K562 (cell line): Measurements from ENCODE around the gene ZSWIM7. TPM values are rescaled to one million over a fixed set of nuclear protein-coding genes. Genes with fewer than 3 reads are reported as not detected.

Source experiments
- ATAC-seq: fragments of 200-7000 bp; cut with Tn5 transposase; 3 replicates; pipeline ENCODE4 v1.9.1; 2020; ENCODE audit warnings: moderate library complexity
- BruUV-seq: library from RNA; stranded (reverse); fragments of 400-500 nt; replicated peaks from 2 replicates; lab custom pipeline; 2021; lab: Mats Ljungman, UMichigan
- CTCF ChIA-PET: fragments of 300-600 bp; formaldehyde crosslinking; extraction: SDS; loops from one replicate; lab custom pipeline; 2021; ENCODE audit warnings: low intra/inter-chr PET ratio; lab: Yijun Ruan, JAX
- POLR2A ChIA-PET: fragments of 300-600, 350-650 bp; sonication (Branson Sonifier 250); formaldehyde crosslinking; extraction: SDS; loops from one replicate; lab custom pipeline; 2021; ENCODE audit warnings: antibody characterized with exemption, inconsistent platforms; lab: Yijun Ruan, JAX
- DNase-seq, 4 experiments: peaks; one replicate each; pipeline versions ENCODE4 v3.0.0 to v3.0.0-alpha.2; 2011 to 2018; ENCODE audit warnings: low spot score in 3 of 4, mixed read lengths in 3 of 4; ENCODE audit errors: extremely low read depth in 1 of 4
- FAIRE-seq: peaks from 2 replicates; lab custom pipeline; 2011; peaks lifted over from hg19 to GRCh38; lab: Jason Lieb, UNC
- H2AFZ ChIP-seq: 2 replicates; pipeline ENCODE4 v1.6.0; 2011; ENCODE audit warnings: low read depth, low read length, control low read depth, inconsistent platforms
- H3K27ac ChIP-seq: fragments of 200-600 bp; 3 replicates; pipeline ENCODE4 v1.8.0; 2011; ENCODE audit warnings: low read depth, mild to moderate bottlenecking, control low read depth, inconsistent platforms, low read length, moderate library complexity, mixed read lengths; ENCODE audit errors: extremely low read depth
- H3K27me3 ChIP-seq, 2 experiments: fragments of 300-600 bp in 1 of 2; 2 replicates in 1 of 2; 3 replicates in 1 of 2; pipeline versions ENCODE4 v1.6.0 to v1.8.0; 2011; ENCODE audit warnings: inconsistent platforms in 2 of 2, low read length in 2 of 2, mild to moderate bottlenecking in 1 of 2, mixed read lengths in 1 of 2, moderate library complexity in 1 of 2; ENCODE audit not compliant: control insufficient read depth in 2 of 2, insufficient read depth in 2 of 2
- H3K36me3 ChIP-seq: fragments of 300-600 bp; 3 replicates; pipeline ENCODE4 v1.8.0; 2011; ENCODE audit warnings: mild to moderate bottlenecking, low read length, inconsistent platforms; ENCODE audit not compliant: control insufficient read depth, insufficient read depth
- H3K4me1 ChIP-seq, 2 experiments: fragments of 200-600 bp in 1 of 2; replicated peaks in 1 of 2; 2 replicates in 1 of 2; 3 replicates in 1 of 2; pipeline versions ENCODE4 v1.5.1 to v1.8.0; 2011; ENCODE audit warnings: inconsistent platforms in 2 of 2, low read length in 2 of 2, mild to moderate bottlenecking in 1 of 2, mixed read lengths in 1 of 2, moderate library complexity in 1 of 2; ENCODE audit not compliant: control insufficient read depth in 2 of 2, insufficient read depth in 2 of 2
- H3K4me2 ChIP-seq: 2 replicates; pipeline ENCODE4 v1.6.1; 2011; ENCODE audit warnings: low read length, control low read depth, inconsistent platforms, mixed read lengths; ENCODE audit not compliant: insufficient read depth
- H3K4me3 ChIP-seq: fragments of 200-600 bp; sonication (generic), shearing (Covaris generic); 2 replicates; pipeline ENCODE4 v1.5.1; 2016; ENCODE audit warnings: control low read depth, inconsistent platforms
- H3K79me2 ChIP-seq: fragments of 200-600 bp; 3 replicates; pipeline ENCODE4 v1.8.0; 2011; ENCODE audit warnings: low read length, inconsistent platforms; ENCODE audit not compliant: control insufficient read depth, insufficient read depth
- H3K9ac ChIP-seq, 2 experiments: 2 replicates each; pipeline versions ENCODE4 v1.6.0 to v1.6.1; 2011; ENCODE audit warnings: low read depth in 2 of 2, low read length in 2 of 2, control low read depth in 1 of 2, inconsistent platforms in 1 of 2, mild to moderate bottlenecking in 1 of 2, mixed read lengths in 1 of 2; ENCODE audit not compliant: insufficient read depth in 1 of 2
- H3K9me1 ChIP-seq: one replicate; pipeline ENCODE4 v1.6.0; 2011; ENCODE audit warnings: inconsistent platforms, mild to moderate bottlenecking, low read length, moderate library complexity; ENCODE audit not compliant: control insufficient read depth, insufficient read depth
- H3K9me3 ChIP-seq: replicated peaks from 2 replicates; pipeline ENCODE4 v1.5.1; 2011; ENCODE audit warnings: low read depth, low read length, inconsistent platforms; ENCODE audit not compliant: control insufficient read depth, insufficient read depth
- H4K20me1 ChIP-seq: replicated peaks from 2 replicates; pipeline ENCODE4 v1.6.1; 2011; ENCODE audit warnings: low read length, inconsistent platforms, mixed read lengths; ENCODE audit not compliant: control insufficient read depth, insufficient read depth
- CXXC5 ChIP-seq: fragments of 250-450 bp; sonication (Bioruptor Pico); IDR thresholded peaks from 2 replicates; pipeline ENCODE4 v1.8.0; 2022; ENCODE audit warnings: inconsistent platforms, mild to moderate bottlenecking, moderate library complexity
- DDX20 ChIP-seq: fragments of 450-650 bp; IDR thresholded peaks from 2 replicates; pipeline ENCODE4 v1.6.1; 2016; ENCODE audit warnings: missing genetic modification characterization, low read depth, mild to moderate bottlenecking, missing compliant biosample characterization, moderate library complexity
- KLF13 ChIP-seq: fragments of 450-650 bp; IDR thresholded peaks from 2 replicates; pipeline ENCODE4 v1.6.1; 2016; ENCODE audit warnings: missing genetic modification characterization, low read depth, mild to moderate bottlenecking, missing compliant biosample characterization, moderate library complexity, borderline replicate concordance
- SAFB ChIP-seq: fragments of 200-400 bp; formaldehyde crosslinking; IDR thresholded peaks from 2 replicates; pipeline ENCODE4 v1.6.1; 2017; ENCODE audit warnings: low read depth, low read length, borderline replicate concordance
- SPI1 ChIP-seq: IDR thresholded peaks from 2 replicates; pipeline ENCODE4 v1.6.1; 2011; ENCODE audit warnings: low read depth, low read length, control low read depth, borderline replicate concordance
- SRSF1 ChIP-seq: fragments of 200-400 bp; formaldehyde crosslinking; IDR thresholded peaks from 2 replicates; pipeline ENCODE4 v1.6.1; 2017; ENCODE audit warnings: mild to moderate bottlenecking, low read depth, low read length, moderate library complexity
- TAF9B ChIP-seq: fragments of 450-650 bp; IDR thresholded peaks from 2 replicates; pipeline ENCODE4 v1.6.1; 2018; ENCODE audit warnings: mild to moderate bottlenecking; ENCODE audit not compliant: partially characterized antibody
- ZNF12 ChIP-seq: sonication (generic); formaldehyde crosslinking; IDR thresholded peaks from 2 replicates; pipeline ENCODE4 v1.4.0; 2020; ENCODE audit warnings: mild to moderate bottlenecking, missing genetic modification reagents
- ZNF175 ChIP-seq: fragments of 200-800 bp; sonication (Bioruptor generic); IDR thresholded peaks from 2 replicates; pipeline ENCODE4 v1.6.1; 2016; ENCODE audit warnings: low read depth, mild to moderate bottlenecking, missing genetic modification characterization, missing compliant biosample characterization
- WGBS: fragments of 100-300 bp; shearing (Covaris generic); methylation state at CpG from one replicate; pipeline ENCODE4 v1.1.6; 2016; ENCODE audit warnings: low coverage, mixed read lengths; ENCODE audit not compliant: insufficient coverage; ENCODE audit errors: missing lambda C conversion rate; 5-methylcytosine and 5-hydroxymethylcytosine counted together
- in situ Hi-C: fragments of 300-500 bp; cut with MboI; formaldehyde crosslinking; loops from 4 replicates; pipeline ENCODE4 v1.15.0; 2018; ENCODE audit warnings: inconsistent platforms, mixed read lengths
- intact Hi-C: fragments of 100-400 bp; cut with micrococcal nuclease; formaldehyde crosslinking; loops from 2 replicates; pipeline ENCODE4 v1.14.2; 2022
- polyA plus RNA-seq, 8 experiments: library from polyadenylated mRNA; depleted of rRNA in 4 of 8; stranded (reverse) in 5 of 8; unstranded in 3 of 8; fragments of >200 nt; fragmentation: Nextera tagmentation in 2 of 8; fragmentation: Illumina TruSeq in 1 of 8; extraction: Ambion mirVana in 2 of 8; extraction: Trizol in 1 of 8; gene quantifications; 2 replicates each; pipeline versions ENCODE4 v1.2.1 to v1.2.3, GENCODE V29; 2011 to 2014; ENCODE audit warnings: inconsistent platforms in 1 of 8, missing spikeins in 1 of 8
- total RNA-seq, 7 experiments: library from RNA; depleted of rRNA in 6 of 7; stranded (reverse); fragments of >200 nt in 6 of 7; fragmentation: Illumina TruSeq in 2 of 7; extraction: Trizol in 2 of 7; gene quantifications; 2 replicates each; pipeline versions ENCODE4 v1.2.1 to v1.2.3, GENCODE V29; 2011 to 2021; ENCODE audit warnings: low replicate concordance in 1 of 7
- TF ChIP-seq, protein P1 (sequence below): fragments of 450-650 bp; formaldehyde crosslinking; IDR thresholded peaks from 2 replicates; pipeline ENCODE4 v1.4.0; 2022; ENCODE audit warnings: mild to moderate bottlenecking, moderate library complexity
- TF ChIP-seq, protein P2 (sequence below): fragments of 250-450 bp; sonication (Bioruptor Pico); IDR thresholded peaks from 2 replicates; pipeline ENCODE4 v1.5.0; 2021; ENCODE audit warnings: mild to moderate bottlenecking, moderate library complexity

ZSWIM7 gene
- total and polyA plus RNA-seq, 9 of the 15 experiments (the other 6 are each of a cell fraction or from before 2014, with no cell fraction given): 5.9 to 18.7 (median 9.5) TPM

DNA sequence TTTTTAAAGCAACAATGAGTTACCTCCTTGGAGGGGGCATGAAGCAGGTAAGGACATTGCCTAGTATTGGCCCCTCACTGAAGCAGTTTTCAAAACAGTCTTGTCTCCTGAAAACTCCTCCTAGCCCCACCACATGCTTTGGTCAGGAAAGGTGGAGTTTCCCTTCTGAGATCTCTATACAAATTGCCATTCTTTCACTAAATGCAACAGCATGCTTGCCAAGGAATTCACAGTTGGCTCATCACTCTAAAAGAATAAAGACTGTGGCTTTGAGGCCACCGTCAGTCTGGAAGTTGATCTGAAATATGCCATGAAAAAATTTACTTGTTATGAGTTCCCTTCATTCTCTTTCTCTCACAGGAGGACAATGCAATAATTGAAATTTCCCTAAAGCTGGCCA is 4.3 kb upstream of the ZSWIM7 start:
- H3K4me3 ChIP-seq: no peak overlapping the region
- ATAC-seq (no peak), FAIRE-seq (no peak), DNase-seq (no peak)
- H3K27ac ChIP-seq: no peak overlapping the region
- in situ Hi-C loops: no loop called here
- H3K36me3 ChIP-seq: peaks cover 80% of the 10 kb centered on the region
- TF ChIP-seq ZNF175 (no peak), SPI1 (no peak)
- TF ChIP-seq, protein P1, sequence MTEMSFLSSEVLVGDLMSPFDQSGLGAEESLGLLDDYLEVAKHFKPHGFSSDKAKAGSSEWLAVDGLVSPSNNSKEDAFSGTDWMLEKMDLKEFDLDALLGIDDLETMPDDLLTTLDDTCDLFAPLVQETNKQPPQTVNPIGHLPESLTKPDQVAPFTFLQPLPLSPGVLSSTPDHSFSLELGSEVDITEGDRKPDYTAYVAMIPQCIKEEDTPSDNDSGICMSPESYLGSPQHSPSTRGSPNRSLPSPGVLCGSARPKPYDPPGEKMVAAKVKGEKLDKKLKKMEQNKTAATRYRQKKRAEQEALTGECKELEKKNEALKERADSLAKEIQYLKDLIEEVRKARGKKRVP (CRISPR knock-in tag): no peak
- H2AFZ ChIP-seq: no peak overlapping the region
- H3K79me2 ChIP-seq: peaks cover 31% of the 10 kb centered on the region
- no peaks in the 10 kb centered on the region for H4K20me1 ChIP-seq
- CTCF ChIA-PET: no interaction called here
- H3K4me2 ChIP-seq: no peak overlapping the region
- no peak overlapping the region for H3K9ac ChIP-seq
- H3K4me1 ChIP-seq: peaks cover 8 to 15% of the 10 kb centered on the region in 2 experiments; a peak in 2 of 5 replicates
- H3K27me3 ChIP-seq: no peaks in the 10 kb centered on the region
- BruUV-seq: no TSS peak
- intact Hi-C loops: loop anchor here (10.0 kb wide), 1 partner anchor 211 kb away; the partner anchor contains the start of genes NCOR1 and PIGL
- POLR2A ChIA-PET: no interaction called here
- no CpG with 5 or more reads among the region's 1 CpG for WGBS
- no peaks in the 10 kb centered on the region for H3K9me1 ChIP-seq
- peaks cover 10% of the 10 kb centered on the region for H3K9me3 ChIP-seq

DNA sequence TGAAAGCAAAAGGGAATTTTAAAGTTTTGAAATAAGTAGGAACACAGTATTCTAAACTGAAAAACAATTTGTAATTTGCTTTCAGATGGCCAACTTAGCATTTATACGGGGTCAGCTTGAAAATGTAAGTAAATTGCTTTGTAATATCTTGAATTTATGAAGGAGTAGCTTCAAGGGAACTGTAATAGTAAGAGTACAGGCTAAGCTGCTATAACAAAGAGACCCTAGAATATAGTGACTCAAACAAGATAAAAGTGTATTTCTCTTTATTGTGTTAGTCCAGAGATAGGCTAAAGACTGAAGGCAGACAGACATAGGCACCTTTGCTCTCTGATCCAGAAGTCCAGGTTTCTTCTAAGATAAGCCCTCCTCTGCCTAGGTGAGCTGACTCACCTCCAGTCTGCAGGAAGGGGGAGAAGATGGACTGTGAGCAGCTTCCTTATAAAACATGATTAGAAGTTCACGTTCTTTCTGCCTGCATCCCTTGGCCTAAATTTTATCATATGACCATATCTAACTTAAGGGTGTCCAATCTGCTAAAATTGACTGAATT is 3.3 kb upstream of the ZSWIM7 start:
- ChIA-PET CTCF (no interaction called here), POLR2A (interaction anchor here (0.6 kb wide), 1 partner anchor 54 kb away, joined by 3 read pairs; no protein-coding TSS in a partner anchor)
- BruUV-seq: no TSS peak
- DNase-seq: no peak
- no peak overlapping the region for H3K4me2 ChIP-seq
- no peak overlapping the region for H3K9ac ChIP-seq
- H3K79me2 ChIP-seq: peaks cover 31% of the 10 kb centered on the region
- in situ Hi-C loops: no loop called here
- H3K9me1 ChIP-seq: no peaks in the 10 kb centered on the region
- TF ChIP-seq CXXC5 (no peak), TAF9B (no peak), SRSF1 (no peak), KLF13 (no peak), ZNF12 (peak; percentile 92), SAFB (no peak), DDX20 (tag) (no peak)
- TF ChIP-seq, protein P2, sequence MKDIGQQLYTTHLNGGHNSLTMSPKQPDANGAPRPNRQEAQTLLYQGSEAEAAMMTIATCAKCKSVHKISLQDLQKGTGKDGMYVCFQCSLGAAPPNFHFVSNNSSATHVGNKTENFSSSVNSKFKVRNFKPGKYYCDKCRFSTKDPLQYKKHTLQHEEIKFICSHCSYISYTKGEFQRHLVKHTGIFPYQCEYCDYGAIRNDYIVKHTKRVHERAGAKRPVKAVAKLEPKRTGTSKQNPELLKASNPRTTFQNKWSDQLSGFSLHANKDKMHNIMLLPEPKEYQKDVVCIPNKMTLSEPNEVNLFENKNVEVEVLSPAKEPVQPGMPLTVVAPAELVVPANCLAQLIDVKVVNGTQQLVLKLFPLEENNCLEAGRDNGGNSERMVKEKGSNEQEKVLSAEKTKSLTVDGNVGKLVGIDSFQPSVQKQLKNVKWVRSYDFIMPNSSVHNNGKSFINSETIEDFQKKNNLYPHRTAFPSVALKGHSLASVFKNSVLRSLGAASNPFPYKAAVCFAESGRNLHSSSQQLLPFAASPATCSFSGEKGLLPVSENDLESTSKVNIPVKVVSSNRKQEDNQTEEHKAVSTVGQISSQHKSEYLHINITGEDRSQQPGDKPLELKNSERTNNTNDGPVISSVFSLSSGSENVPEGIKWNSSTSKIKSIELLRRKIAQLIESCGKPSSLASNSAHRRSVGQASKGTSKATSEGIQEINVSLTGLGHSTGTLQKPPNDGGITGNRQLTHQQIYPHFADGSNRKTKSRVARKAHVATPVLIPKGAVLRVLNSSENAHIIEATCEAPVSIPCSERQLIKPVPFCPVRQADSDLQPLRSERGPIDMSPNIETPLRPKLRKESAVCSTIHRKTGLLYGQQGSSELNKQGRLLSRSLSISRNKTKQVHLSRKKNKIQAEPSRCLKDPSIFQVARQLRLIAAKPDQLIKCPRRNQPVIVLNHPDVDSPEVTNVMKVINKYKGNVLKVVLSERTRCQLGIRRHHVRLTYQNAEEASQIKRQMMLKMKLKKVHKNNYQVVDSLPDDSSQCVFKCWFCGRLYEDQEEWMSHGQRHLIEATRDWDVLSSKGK (CRISPR knock-in tag): no peak
- no peak overlapping the region for H2AFZ ChIP-seq
- intact Hi-C loops: loop anchor here (10.0 kb wide), 1 partner anchor 212 kb away; the partner anchor contains the start of genes NCOR1 and PIGL
- ATAC-seq: no peak
- FAIRE-seq: no peak
- H3K4me3 ChIP-seq: no peak overlapping the region
- H3K27me3 ChIP-seq: no peaks in the 10 kb centered on the region
- 100% methylated on average over 2 of the region's 2 CpGs for WGBS
- peaks cover 10% of the 10 kb centered on the region for H3K9me3 ChIP-seq
- H3K27ac ChIP-seq: no peak overlapping the region
- peaks cover 8 to 15% of the 10 kb centered on the region in 2 experiments; a peak in 2 of 5 replicates for H3K4me1 ChIP-seq
- H4K20me1 ChIP-seq: no peaks in the 10 kb centered on the region
- H3K36me3 ChIP-seq: peaks cover 69% of the 10 kb centered on the region
